IMR-90 (cell line): ENCODE measurements around the gene ATP10B. TPM values are rescaled to one million over a fixed set of nuclear protein-coding genes. Genes with fewer than 3 reads are reported as not detected.

Experiments
- ATAC-seq: fragments of 200-7000 bp; cut with Tn5 transposase; 2 replicates; pipeline ENCODE4 v1.9.1; 2020; ENCODE audit warnings: low read depth, mild to moderate bottlenecking, moderate library complexity
- BruUV-seq: library from RNA; stranded (reverse); fragments of 400-500 nt; replicated peaks from 2 replicates; lab custom pipeline; 2021; lab: Mats Ljungman, UMichigan
- CTCF ChIA-PET: fragments of 300-600 bp; formaldehyde crosslinking; extraction: SDS; loops from one replicate; lab custom pipeline; 2021; ENCODE audit warnings: antibody characterized with exemption; lab: Yijun Ruan, JAX
- POLR2A ChIA-PET: fragments of 300-600 bp; sonication (Branson Sonifier 250); formaldehyde crosslinking; loops from one replicate; lab custom pipeline; 2022; ENCODE audit warnings: antibody characterized with exemption; ENCODE audit not compliant: unreplicated experiment; lab: Charles Lee
- DNase-seq: peaks from one replicate; pipeline ENCODE4 v3.0.0; 2013
- H2AFZ ChIP-seq: replicated peaks from 2 replicates; pipeline ENCODE3; 2013; ENCODE audit warnings: low read length, mild to moderate bottlenecking; ENCODE audit not compliant: poor library complexity
- H2AK5ac ChIP-seq: 2 replicates; pipeline ENCODE4 v1.6.1; 2013; ENCODE audit warnings: low read depth, low read length, inconsistent platforms
- H2AK9ac ChIP-seq: replicated peaks from 2 replicates; pipeline ENCODE3; 2013; ENCODE audit warnings: mild to moderate bottlenecking, low read depth, low read length, moderate library complexity; ENCODE audit not compliant: poor library complexity
- H2BK120ac ChIP-seq: 2 replicates; pipeline ENCODE4 v1.6.1; 2013; ENCODE audit warnings: low read depth, low read length, inconsistent platforms
- H2BK15ac ChIP-seq: 3 replicates; pipeline ENCODE4 v1.6.1; 2013; ENCODE audit warnings: low read depth, low read length, inconsistent platforms
- H2BK20ac ChIP-seq: 2 replicates; pipeline ENCODE4 v1.6.1; 2013; ENCODE audit warnings: low read depth, mild to moderate bottlenecking, inconsistent platforms, low read length, moderate library complexity
- H2BK5ac ChIP-seq: 2 replicates; pipeline ENCODE4 v1.6.1; 2013; ENCODE audit warnings: mild to moderate bottlenecking, low read depth, low read length, inconsistent platforms; ENCODE audit not compliant: poor library complexity, severe bottlenecking
- H3K14ac ChIP-seq: replicated peaks from 2 replicates; pipeline ENCODE4 v1.6.1; 2013; ENCODE audit warnings: low read depth, low read length, inconsistent platforms
- H3K18ac ChIP-seq: 2 replicates; pipeline ENCODE4 v1.6.1; 2013; ENCODE audit warnings: low read depth, low read length, control low read depth
- H3K23ac ChIP-seq: 2 replicates; pipeline ENCODE4 v1.6.1; 2013; ENCODE audit warnings: low read depth, low read length, inconsistent platforms
- H3K27ac ChIP-seq: 2 replicates; pipeline ENCODE4 v1.5.1; 2013; ENCODE audit warnings: mild to moderate bottlenecking, control low read depth, low read length; ENCODE audit not compliant: insufficient read depth
- H3K27me3 ChIP-seq: 2 replicates; pipeline ENCODE4 v1.6.1; 2013; ENCODE audit warnings: low read length; ENCODE audit not compliant: control insufficient read depth, insufficient read depth
- H3K36me3 ChIP-seq: 2 replicates; pipeline ENCODE4 v1.6.1; 2013; ENCODE audit warnings: low read length, mixed read lengths; ENCODE audit not compliant: control insufficient read depth, insufficient read depth
- H3K4ac ChIP-seq: 2 replicates; pipeline ENCODE4 v1.6.1; 2013; ENCODE audit warnings: low read depth, low read length, inconsistent platforms
- H3K4me1 ChIP-seq: 2 replicates; pipeline ENCODE4 v1.6.1; 2013; ENCODE audit warnings: low read length, mixed read lengths; ENCODE audit not compliant: control insufficient read depth, insufficient read depth
- H3K4me2 ChIP-seq: 2 replicates; pipeline ENCODE4 v1.6.1; 2013; ENCODE audit warnings: low read depth, mild to moderate bottlenecking, control low read depth, low read length, moderate library complexity
- H3K4me3 ChIP-seq: 2 replicates; pipeline ENCODE4 v1.5.1; 2013; ENCODE audit warnings: low read depth, mild to moderate bottlenecking, control low read depth, low read length, moderate library complexity; ENCODE audit not compliant: insufficient read depth
- H3K56ac ChIP-seq: 2 replicates; pipeline ENCODE4 v1.6.1; 2013; ENCODE audit warnings: low read length, inconsistent platforms; ENCODE audit not compliant: insufficient read depth; ENCODE audit errors: extremely low read depth
- H3K79me1 ChIP-seq, 2 experiments: 2 replicates each; pipeline ENCODE4 v1.6.1; 2013; ENCODE audit warnings: low read length in 2 of 2, inconsistent platforms in 1 of 2, low read depth in 1 of 2
- H3K9ac ChIP-seq: 2 replicates; pipeline ENCODE4 v1.6.1; 2013; ENCODE audit warnings: low read depth, low read length, control low read depth
- H3K9me1 ChIP-seq: 2 replicates; pipeline ENCODE4 v1.6.1; 2013; ENCODE audit warnings: low read length, inconsistent platforms; ENCODE audit not compliant: insufficient read depth
- H3K9me3 ChIP-seq: 2 replicates; pipeline ENCODE4 v1.6.1; 2013; ENCODE audit warnings: low read length; ENCODE audit not compliant: control insufficient read depth, insufficient read depth
- H4K20me1 ChIP-seq: 2 replicates; pipeline ENCODE4 v1.6.1; 2013; ENCODE audit warnings: low read length, inconsistent platforms; ENCODE audit not compliant: insufficient read depth
- H4K5ac ChIP-seq: 2 replicates; pipeline ENCODE4 v1.6.1; 2013; ENCODE audit warnings: mild to moderate bottlenecking, low read depth, low read length, control low read depth
- H4K8ac ChIP-seq, 2 experiments: 2 replicates each; pipeline ENCODE4 v1.6.1; 2013; ENCODE audit warnings: low read depth in 2 of 2, low read length in 2 of 2, control low read depth in 1 of 2, inconsistent platforms in 1 of 2
- H4K91ac ChIP-seq: 2 replicates; pipeline ENCODE4 v1.6.1; 2013; ENCODE audit warnings: low read depth, low read length, inconsistent platforms; ENCODE audit not compliant: insufficient read depth
- CEBPB ChIP-seq: IDR thresholded peaks from 2 replicates; pipeline ENCODE4 v1.6.1; 2012; ENCODE audit warnings: low read depth, low read length, improper control_type of control experiment
- SMC3 ChIP-seq: fragments of 150-350 bp; IDR thresholded peaks from 2 replicates; pipeline ENCODE4 v1.6.1; 2016; ENCODE audit warnings: low read depth, mild to moderate bottlenecking, antibody characterized with exemption, low read length, moderate library complexity
- WGBS, 2 experiments: methylation state at CpG; one replicate each; pipeline versions ENCODE4 v1.1.5 to v1.1.7; 2013; ENCODE audit warnings: missing lambda C conversion rate in 2 of 2; ENCODE audit not compliant: insufficient read length in 1 of 2; ENCODE audit errors: extremely low coverage in 2 of 2; 5-methylcytosine and 5-hydroxymethylcytosine counted together
- dilution Hi-C: fragments of 300-500 bp; cut with HindIII; formaldehyde crosslinking; loops from one replicate; pipeline ENCODE4 v1.14.3; 2018; ENCODE audit warnings: low sequenced_read_pairs; ENCODE audit not compliant: unreplicated experiment
- in situ Hi-C: fragments of 300-500 bp; cut with MboI; formaldehyde crosslinking; loops from 3 replicates; pipeline ENCODE4 v1.14.3; 2019; ENCODE audit warnings: low sequenced_read_pairs, inconsistent platforms, mixed read lengths
- intact Hi-C: fragments of 100-400 bp; cut with micrococcal nuclease; formaldehyde crosslinking; loops from 2 replicates; pipeline ENCODE4 v1.10.0; 2022
- polyA plus RNA-seq, 3 experiments: library from polyadenylated mRNA; depleted of rRNA; stranded (reverse); fragments of >200 nt; gene quantifications; 2 replicates each; pipeline ENCODE4 v1.2.3, GENCODE V29; 2012; ENCODE audit warnings: low replicate concordance in 1 of 3
- total RNA-seq: library from RNA; depleted of rRNA; stranded (reverse); fragments of >200 nt; gene quantifications from 2 replicates; pipeline ENCODE4 v1.2.3, GENCODE V29; 2012
- TF ChIP-seq, protein P1 (sequence below): fragments of 150-350 bp; IDR thresholded peaks from 2 replicates; pipeline ENCODE4 v1.6.1; 2016; ENCODE audit warnings: low read depth, mild to moderate bottlenecking, low read length, moderate library complexity, borderline replicate concordance

The ATP10B gene
- total and polyA plus RNA-seq, 2 of the 4 experiments (the other 2 are of a cell fraction), result not detected

DNA sequence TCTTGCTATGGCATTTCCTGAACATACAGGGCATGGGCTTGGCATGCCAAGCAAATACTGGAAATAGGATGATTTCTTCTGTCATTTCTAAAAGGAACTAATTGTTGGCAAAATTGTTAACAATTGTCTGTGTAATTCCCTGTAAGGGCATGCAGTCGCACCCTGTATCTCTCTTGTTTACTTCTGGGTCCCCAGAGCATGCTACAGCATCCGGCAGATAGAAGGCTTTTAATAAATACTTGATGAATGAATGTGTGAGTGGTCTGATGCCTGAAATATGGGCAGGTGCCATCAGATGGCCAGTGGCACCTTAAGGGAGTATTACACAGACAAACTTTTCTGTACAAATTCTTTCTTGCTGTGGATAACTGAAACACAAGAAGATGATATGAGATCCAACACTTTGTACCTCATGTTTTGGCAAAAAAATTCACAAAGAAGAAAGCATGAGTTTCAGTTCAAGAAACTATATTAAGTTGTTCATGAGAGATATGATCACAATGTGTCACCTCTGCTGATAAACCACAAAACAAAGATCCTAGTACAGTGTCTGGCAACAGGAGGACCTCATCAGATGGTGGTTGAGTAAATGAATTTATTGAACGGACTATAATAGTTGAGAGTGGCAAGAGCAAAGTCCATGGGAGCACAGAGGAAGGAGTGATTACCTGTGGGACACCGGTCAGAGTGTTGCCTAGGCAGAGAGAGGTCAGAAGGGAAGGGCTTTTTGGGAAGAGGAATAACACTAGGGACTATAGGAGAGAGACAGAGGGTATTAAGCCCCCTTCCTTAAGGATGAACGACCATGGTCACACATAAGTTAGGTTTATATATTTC lies 194.2 kb downstream of the ATP10B start:
- H2AK9ac ChIP-seq, result no peak overlapping the region
- H3K9ac ChIP-seq, result no peak overlapping the region
- intact Hi-C loops (no loop called here), in situ Hi-C loops (no loop called here), dilution Hi-C loops (no loop called here)
- no peaks in the 10 kb centered on the region for H3K36me3 ChIP-seq
- TF ChIP-seq, protein P1, sequence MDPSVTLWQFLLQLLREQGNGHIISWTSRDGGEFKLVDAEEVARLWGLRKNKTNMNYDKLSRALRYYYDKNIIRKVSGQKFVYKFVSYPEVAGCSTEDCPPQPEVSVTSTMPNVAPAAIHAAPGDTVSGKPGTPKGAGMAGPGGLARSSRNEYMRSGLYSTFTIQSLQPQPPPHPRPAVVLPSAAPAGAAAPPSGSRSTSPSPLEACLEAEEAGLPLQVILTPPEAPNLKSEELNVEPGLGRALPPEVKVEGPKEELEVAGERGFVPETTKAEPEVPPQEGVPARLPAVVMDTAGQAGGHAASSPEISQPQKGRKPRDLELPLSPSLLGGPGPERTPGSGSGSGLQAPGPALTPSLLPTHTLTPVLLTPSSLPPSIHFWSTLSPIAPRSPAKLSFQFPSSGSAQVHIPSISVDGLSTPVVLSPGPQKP, result no peak
- TF ChIP-seq CEBPB (no peak), SMC3 (no peak)
- H3K79me1 ChIP-seq, result no peaks in the 10 kb centered on the region
- 37% methylated on average over 3 of the region's 5 CpGs; no CpG with 5 or more reads in 1 of the 2 experiments for WGBS, 2 experiments
- no peak overlapping the region for H2BK120ac ChIP-seq
- H3K9me3 ChIP-seq, result peaks cover 9% of the 10 kb centered on the region
- no peak overlapping the region for H3K4me3 ChIP-seq
- no peak overlapping the region for H4K5ac ChIP-seq
- no peak overlapping the region for H4K91ac ChIP-seq
- no peak overlapping the region for H2AK5ac ChIP-seq
- no peak overlapping the region for H2BK20ac ChIP-seq
- ATAC-seq (no peak), DNase-seq (no peak)
- H4K20me1 ChIP-seq, result no peaks in the 10 kb centered on the region
- ChIA-PET CTCF (no interaction called here), POLR2A (no interaction called here)
- H2BK15ac ChIP-seq, result no peak overlapping the region
- H3K14ac ChIP-seq, result no peak overlapping the region
- no peaks in the 10 kb centered on the region for H3K9me1 ChIP-seq
- no peak overlapping the region for H3K56ac ChIP-seq
- no peak overlapping the region for H4K8ac ChIP-seq
- no peak overlapping the region for H2AFZ ChIP-seq
- H3K4me1 ChIP-seq, result no peaks in the 10 kb centered on the region
- no peak overlapping the region for H3K27ac ChIP-seq
- BruUV-seq, result no TSS peak
- H3K18ac ChIP-seq, result no peak overlapping the region
- no peaks in the 10 kb centered on the region for H3K27me3 ChIP-seq
- H3K23ac ChIP-seq, result no peak overlapping the region
- H2BK5ac ChIP-seq, result no peak overlapping the region
- H3K4ac ChIP-seq, result no peak overlapping the region
- H3K4me2 ChIP-seq, result no peak overlapping the region
